NB4 (cell line): Measurements from ENCODE around the gene SCFD2.

Experiments used
- CTCF ChIP-seq: IDR thresholded peaks from one replicate; pipeline ENCODE4 v1.5.1; 2012; ENCODE audit warnings: low read depth, low read length
- MAX ChIP-seq: IDR thresholded peaks from 2 replicates; pipeline ENCODE4 v1.6.1; 2011; ENCODE audit warnings: low read depth, low read length
- MYC ChIP-seq: IDR thresholded peaks from 2 replicates; pipeline ENCODE4 v1.6.1; 2011; ENCODE audit warnings: low read depth, low read length
- POLR2A ChIP-seq: IDR thresholded peaks from 2 replicates; pipeline ENCODE4 v1.6.1; 2011; ENCODE audit warnings: mild to moderate bottlenecking; ENCODE audit not compliant: insufficient read length; ENCODE audit errors: extremely low read depth

GRCh38 chr4:53274609-53275268, 91.1 kb downstream of the SCFD2 start:
- TF ChIP-seq CTCF (no peak), MYC (no peak), POLR2A (no peak), MAX (no peak)
